A204.1 (cell line): ENCODE results near the gene TMEM98.
"Not testable (repeated sequence)": the region's sequence is repeated elsewhere in the genome, so short reads cannot be mapped to it uniquely, and the experiment has no call there.

Source experiments
- FAIRE-seq: peaks from 2 replicates; lab custom pipeline; 2012; peaks lifted over from hg19 to GRCh38; lab: Jason Lieb, UNC

The TMEM98 gene

DNA sequence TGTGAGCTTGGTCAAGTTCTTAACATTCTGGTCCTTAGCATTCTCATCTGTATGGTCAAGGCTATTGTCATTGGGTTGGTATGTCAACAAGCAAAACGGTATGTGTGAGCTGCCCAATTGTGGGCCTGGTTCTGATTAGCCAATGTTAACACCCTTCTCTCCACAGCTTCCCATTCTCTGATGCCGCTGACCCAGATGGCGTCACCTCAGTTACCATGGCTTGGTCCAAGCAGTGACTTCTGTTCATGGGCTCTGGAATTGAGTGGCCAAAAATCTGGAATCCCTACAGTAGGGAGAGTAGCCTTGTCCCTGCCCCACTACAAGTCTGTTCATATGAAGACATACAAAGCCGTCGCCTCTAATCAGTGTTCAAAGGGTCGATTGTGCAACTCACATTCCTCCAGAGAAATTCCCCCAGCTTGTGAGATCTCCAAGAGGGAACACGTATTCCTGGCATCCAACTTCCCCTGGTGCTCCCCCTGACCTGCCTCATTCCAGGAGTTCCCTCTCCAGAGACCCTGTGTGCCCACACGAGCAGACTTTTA is 15.8 kb downstream of the TMEM98 start:
- no peak for FAIRE-seq

DNA sequence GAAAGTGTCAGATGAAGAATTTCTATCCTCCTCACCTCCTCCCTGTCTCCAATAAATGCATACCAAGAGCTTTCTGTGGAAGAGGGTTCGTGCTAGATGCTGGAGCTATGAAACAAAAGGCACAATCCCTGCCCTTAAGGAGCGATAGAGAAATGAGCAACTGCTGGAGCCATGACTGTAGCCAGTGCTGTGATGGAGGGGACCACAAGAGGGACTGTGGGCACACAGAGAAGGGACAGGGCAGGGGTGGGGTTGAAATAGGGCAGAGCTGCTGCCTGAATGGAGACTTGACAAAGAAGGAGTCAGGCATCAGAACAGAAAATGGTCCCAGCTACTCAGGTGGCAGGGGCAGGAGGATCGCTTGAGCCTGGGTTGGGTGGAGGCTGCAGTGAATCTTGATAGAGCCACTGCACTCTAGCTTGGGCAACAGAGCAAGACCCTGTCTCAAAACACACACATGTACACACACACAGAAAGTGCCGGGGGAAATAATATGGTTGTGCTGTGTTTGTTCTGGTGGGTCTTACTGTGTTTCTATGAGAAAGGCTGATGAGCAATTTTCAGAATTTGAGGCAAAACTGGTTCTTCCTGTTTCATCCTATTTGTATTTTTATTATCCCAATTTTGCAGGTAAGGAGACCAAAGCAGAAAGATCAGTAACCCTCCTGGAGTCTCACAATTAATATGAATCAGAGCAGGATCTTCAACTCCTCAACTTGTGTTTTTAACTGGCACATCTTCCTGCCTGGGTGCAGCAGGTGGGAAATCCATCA is 16.5 kb downstream of the TMEM98 start:
- FAIRE-seq = no peak

DNA sequence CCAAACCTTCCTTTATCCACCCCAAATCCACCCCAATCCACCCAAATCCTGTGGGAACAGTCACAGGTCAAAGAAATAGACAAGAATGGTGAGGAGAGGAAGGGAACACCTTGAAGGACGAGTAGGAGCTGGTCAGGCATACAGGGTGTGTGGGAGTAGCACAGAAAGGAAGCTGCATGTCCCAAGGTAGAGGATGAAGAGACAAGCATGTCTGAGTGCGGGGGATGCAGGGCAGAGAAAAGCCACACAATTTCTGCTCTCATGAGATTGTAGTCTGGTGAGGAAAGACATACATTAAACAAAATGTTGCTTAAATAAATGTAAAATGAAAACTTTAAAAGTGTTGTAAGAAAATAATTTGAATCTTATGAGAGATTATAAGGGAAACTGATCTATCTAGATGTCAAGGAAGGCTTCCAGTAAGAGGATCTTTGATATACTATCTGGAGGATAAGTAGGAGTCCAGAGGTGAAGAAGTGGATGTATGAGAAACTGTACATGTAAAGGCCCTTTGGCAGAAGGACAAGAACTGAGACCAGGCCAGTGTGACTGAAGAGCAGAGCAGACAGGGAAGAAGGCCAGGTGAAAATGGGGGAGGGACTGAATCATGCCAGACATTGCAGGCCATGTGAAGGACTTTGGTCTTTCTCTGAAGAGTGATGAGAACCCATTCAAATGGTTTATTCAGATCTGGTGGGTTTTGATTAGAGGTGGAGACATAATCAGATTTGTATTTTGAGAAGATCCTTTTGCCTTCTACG is 18.6 kb downstream of the TMEM98 start:
- no peak for FAIRE-seq

DNA sequence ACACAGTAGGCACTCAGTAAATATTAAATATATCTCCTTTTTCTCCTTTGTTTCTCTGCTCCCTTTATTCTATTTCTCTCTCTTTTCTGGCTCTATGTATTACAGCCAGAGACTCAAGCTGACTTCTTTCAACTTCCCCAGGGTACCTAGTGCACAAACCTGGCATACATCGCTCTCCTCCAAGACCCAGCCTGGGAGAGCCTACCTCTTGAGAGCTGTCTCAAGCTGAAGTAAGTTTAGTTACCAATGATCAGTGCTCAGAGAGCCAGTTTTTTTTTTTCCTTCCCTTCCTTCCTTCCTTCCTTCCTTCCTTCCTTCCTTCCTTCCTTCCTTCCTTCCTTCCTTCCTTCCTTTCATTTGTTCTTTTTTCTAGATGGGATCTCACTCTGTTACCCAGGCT is 19.8 kb downstream of the TMEM98 start:
- no peak for FAIRE-seq

DNA sequence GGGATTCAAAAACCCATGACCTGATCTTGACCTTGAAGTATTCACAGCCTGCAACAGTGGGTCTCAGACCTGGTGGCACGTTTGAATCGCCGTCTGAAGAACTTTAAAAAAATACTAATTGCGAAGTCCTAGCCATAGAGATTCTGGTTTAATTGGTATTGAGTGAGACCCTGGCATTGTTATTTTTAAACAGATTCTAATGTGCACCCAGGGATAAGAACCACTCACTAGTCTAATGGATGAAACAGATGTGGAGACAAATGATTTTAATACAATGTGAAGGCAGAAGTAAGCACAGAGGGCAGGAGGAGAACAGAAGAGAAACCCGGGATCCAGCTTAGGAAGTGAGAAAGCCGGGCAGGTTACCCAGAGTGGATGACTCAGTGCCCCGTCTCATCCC is 21.2 kb downstream of the TMEM98 start:
- no peak for FAIRE-seq

DNA sequence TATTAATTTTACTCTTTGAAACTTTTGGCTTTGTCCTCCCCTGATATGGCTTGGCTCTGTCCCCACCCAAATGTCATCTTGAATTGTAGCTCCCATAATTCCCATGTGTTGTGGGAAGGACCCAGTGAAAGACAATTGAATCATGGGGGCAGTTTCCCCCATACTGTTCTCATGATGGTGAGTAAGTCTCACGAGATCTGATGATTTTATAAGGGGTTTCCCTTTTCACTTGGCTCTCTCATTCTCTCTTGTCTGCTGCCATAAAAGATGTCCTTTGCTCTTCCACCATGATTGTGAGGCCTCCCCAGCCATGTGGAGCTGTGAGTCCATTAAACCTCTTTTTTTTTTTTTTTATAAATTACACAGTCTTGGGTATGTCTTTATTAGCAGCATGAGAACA is 24.5 kb downstream of the TMEM98 start:
- FAIRE-seq = not testable (repeated sequence)

DNA sequence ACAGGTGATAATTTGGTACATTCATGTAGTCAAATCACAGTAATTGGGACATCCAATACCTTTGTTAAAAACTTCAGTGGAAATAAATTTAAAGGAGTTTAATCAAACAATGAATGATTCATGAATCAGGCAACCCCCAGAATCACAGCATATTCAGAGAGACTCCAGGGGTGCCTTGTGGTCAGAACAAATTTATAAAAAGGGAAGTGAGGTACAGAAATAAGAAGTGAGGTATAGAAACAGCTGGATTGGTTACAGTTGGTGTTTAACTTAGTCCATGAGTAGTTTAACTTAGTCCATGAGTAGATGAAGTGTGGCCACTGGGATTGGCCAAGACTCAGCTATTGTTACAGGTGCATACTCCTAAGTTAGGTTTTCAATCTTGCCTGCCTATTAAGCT is 25.1 kb downstream of the TMEM98 start:
- no peak for FAIRE-seq

DNA sequence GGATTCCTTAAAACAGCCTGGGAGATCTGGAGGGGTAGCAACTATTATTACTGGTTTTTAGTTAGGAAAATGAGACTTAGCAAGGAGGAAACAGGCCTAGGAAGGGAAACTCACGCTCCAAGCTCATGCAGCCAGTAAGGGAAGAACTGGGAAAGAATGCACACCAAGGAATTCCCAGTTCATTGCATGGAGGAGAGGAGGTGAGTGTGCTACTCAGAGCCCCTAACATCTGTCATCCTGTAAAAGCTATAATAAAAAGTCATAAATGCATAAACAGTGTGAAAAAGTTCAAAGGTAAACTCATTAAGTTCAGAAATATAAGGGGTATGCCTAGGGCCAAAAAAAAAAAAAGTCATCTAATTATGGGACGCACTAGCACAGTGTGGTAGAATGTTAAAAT is 25.9 kb downstream of the TMEM98 start:
- no peak for FAIRE-seq

DNA sequence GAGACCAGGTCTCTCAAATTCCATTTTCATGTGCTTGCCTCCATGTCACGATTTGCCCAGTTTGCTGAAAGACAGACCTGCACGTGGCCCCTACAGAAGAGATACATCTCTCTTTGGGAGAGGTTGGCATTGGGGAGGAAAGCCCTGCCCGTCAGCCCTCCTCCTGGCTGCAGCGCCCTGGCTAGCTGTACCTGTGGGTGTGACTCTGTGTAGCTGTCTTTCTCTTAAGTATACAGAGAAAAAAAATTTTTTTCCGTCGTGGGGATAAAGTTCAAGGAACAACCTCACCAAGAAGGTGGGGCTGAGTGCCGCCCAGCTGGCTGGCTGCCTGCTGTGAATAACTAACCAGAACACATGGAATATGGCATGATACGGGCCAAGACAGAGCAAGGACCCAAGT is 26.5 kb downstream of the TMEM98 start:
- FAIRE-seq = no peak

DNA sequence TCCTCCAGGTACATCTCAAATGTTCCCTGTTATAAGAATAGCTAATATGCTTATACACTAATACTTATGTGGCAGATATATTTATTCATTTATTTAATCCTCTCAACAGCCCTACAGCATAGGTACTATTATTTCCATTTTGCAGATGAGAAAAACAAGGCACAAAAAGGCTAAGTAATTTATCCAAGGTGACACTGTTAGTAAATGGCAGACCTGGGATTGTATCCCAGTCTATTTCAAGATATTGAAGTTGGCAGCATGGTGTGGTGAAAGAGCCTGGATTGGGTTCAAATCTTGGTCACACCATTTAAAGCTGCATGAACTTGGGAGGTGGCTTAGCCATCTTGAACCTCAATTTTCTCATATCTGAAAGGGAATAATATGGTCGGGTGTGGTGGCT is 27.2 kb downstream of the TMEM98 start:
- no peak for FAIRE-seq

DNA sequence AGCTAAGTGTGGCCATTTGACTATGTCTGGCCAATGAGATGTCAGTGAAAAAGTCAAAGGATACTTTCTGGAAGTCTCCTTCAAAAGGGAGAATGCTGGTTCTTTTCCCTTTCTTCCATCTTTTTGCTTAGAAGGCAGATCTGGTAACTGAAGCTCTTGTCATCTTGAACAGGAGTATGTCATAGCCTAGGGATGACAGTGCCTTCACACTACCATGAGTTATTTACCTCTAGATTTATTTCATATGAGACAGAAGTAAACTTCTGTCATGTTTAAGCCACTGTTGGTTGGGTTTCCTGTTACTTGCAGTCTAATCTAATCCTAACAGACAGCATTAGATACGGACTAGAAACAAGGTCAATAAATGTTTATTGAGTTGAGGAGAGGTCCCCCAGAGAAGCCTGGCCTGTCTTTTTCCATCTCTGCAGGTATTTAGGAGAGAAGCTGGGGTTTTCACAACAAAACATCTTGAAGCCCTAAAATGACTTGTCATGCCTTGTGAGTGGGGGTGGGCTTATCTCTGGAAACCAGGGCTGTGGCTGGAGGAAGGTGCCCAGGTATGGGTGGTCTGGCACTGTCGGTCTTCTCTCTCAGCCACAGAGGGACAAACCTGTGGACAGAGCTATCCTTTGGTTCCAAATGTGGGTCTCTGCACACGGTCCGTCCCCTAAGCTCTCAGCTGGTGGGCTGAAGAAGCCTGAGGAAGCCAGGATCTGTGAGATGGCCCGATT is 28.5 kb downstream of the TMEM98 start:
- no peak for FAIRE-seq

DNA sequence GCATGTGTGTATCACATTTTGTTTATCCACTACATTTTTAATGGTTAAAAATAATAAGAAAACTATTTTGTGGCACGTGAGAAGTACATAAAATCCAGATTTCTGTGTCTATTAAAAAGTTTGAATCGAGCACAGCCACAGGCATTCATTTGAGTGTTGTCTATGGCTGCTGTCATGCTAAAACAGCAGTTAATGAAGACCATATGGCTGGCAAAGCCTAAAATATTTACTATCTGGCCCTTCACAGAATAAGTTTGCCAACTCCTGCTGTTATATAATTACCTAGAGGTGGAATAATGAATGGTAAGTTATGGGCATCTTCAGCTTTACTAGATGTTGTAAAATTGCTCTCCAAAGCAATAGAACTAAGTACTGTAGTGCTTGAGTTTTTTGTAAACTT is 30.5 kb downstream of the TMEM98 start:
- no peak for FAIRE-seq

DNA sequence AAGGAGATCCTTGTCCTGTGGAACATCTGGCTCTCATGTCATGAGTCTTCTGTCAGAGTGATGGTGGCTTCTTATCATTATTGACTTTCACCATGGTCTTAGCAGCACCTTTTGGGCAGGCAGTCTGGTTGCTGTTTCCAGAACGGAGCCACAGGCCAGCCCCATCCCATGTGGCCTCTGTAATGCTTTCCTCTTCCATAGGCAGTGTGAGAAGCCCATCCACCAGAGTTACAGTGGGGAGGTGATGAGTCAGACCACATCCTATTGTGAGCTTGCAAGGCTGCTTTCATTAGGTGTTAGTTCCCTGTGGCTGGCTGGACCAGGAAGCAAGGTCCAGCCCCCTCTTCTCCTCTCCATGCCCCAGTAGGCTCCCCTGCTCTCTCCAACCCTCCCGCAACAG is 32.9 kb downstream of the TMEM98 start:
- FAIRE-seq = no peak

DNA sequence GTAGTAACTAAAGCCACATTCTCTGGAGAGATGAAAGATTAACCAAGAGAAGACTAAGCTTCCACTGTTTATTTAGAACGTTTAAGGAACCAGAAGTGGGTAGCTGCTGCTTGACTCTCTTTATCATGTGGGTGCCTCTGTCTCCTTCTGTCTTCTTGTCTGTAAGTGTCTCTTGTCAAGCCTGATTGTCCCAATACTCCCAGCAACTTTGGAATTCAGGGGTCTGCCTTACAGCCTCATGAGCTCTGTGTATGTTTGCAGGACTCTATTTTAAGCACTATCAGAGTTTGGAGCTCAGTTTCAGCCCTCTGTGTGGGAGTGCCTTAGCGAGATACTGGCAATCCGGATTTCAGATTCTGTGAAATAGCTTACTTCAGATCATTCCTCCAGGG is 34.4 kb downstream of the TMEM98 start:
- no peak for FAIRE-seq

DNA sequence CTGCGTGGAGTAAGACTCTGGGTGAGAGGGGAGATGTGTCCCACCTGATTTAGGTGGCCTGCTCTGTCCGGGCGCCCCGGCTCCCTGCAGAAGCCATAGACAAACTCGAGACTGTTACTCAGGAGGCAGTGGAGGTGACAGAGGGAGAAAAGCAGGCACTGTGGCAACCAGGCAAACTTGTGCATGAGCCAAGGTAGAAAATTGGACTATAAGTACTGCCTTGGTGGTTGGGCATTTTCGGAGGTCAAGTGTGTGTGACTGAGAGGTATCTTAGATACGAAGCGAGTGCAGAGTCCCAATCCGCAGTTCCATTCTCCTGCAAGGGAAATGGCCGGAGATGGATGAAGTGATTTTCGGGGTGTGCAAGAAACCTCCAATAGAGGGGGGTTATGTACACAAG is 36.6 kb downstream of the TMEM98 start:
- FAIRE-seq = no peak

DNA sequence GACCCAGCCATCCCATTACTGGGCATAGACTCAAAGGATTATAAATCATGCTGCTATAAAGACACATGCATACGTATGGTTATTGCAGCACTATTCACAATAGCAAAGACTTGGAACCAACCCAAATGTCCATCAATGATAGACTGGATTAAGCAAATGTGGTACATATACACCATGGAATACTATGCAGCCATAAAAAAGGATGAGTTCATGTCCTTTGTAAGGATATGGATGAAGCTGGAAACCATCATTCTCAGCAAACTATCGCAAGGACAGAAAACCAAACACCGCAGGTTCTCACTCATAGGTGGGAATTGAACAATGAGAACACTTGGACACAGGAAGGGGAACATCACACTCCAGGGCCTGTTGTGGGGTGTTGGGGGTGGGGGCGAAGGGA is 41.3 kb downstream of the TMEM98 start:
- FAIRE-seq = not testable (repeated sequence)

DNA sequence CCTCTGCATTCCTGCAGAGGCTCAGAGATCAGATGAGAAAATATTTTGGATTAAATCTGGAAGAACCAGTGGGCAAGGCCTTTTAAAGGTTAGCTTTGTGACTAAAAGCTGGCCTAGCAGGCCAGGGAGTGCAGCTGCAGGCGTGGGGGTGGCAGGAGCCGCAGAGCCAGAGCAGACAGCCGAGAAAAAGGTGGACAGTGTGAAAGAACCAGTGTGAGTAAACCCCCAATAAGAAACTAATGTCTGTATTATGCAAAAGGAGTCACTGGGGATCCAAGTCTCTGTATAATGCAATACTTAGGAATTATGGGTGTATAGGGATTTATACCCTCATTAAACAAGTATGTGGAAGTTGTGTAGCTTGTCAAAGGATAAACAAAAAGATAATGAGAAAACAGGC is 42.3 kb downstream of the TMEM98 start:
- FAIRE-seq = no peak

DNA sequence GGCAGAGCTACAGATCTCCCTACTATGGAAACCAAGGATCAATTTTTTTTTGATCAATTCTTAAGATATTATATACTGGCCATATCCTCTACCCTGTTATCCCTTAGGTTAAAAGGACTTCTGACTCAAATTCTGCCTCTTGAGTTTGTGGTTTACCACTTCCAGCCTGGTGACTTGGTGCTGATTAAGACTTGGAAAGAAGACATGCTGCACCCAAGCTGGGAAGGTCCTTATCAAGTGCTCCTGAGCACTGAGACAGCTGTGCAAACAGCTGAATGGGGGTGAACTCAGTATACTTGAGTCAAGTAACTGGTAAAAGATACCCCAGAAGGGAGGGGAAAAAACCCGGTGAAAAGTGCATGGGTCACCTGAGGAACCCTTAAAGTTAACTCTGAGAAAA is 43.2 kb downstream of the TMEM98 start:
- no peak for FAIRE-seq

DNA sequence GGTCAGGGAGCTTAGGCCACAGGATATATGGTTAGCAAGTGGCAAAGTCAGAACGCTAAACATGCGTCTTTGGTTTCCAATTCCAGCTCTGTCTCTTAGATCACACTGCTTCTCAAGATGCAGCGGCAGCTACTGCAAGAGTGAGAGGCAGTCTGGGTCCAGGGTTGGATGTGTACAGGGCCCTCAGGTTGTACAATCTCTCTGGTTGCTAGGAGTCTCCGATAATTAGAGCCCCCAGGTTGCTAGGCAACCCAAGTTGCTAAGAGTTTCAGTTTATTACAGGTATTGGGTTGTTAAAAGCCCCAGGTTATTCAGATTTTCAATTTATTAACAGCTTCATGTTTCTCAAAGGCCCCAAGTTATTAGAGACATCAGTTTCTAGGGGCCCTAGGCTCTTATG is 48.2 kb downstream of the TMEM98 start:
- no peak for FAIRE-seq

DNA sequence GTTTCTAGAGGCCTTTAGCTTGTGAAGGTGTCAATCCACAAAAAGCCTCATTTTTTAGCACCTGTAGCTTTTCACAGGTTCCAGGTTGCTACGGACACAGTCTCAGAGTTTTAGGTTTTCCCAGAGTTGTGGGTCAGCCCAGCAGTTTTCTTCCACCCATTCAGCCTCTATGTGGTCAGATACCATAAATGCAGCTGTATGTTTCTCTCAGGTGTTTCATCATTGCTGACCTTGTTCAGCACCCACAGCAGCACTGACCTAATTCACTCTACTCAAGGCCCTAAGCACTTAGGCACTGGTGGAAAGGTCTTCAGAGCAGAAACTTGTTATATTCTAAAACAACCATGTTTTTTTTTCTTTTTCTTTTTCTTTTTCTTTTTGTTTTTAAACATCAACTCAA is 48.7 kb downstream of the TMEM98 start:
- FAIRE-seq = no peak

DNA sequence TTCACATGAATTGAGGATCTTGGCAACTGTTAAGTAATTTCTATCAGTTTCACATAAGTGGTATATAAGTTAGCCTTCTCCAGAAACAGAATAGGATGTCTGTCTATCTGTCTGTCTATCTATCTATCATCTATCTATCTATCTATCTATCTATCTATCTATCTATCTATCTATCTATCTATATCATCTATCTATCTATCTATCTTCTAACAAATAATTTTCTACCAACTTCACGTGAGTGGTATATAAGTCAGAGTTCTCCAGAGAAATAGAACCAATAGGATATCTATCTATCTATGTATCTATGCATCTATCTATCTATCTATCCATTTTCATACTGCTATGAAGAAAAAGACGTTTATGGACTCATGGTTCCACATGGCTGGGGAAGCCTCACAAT is 52.3 kb downstream of the TMEM98 start:
- no peak for FAIRE-seq

DNA sequence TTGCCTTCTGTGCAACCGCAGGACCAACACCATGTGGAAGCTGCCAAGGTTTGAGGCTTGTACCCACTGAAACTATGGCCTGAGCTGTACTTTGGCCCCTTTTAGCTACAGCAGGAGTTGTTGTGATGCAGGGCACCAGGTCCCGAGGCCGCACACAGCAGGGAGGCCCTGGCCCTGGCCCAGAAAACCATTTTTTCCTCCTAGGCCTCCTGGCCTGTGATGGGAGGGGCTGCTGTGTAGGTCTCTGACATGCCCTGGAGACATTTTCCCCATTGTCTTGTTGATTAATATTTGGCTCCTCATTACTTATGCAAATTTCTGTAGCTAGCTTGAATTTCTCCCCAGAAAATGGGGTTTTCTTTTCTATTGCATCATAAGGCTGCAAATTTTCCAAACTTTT is 53.7 kb downstream of the TMEM98 start:
- FAIRE-seq = not testable (repeated sequence)
